ENCODE results near the gene TBC1D2B.
"Not testable (repeated sequence)": the region's sequence is repeated elsewhere in the genome, so short reads cannot be mapped to it uniquely, and the experiment has no call there.

The TBC1D2B gene

DNA sequence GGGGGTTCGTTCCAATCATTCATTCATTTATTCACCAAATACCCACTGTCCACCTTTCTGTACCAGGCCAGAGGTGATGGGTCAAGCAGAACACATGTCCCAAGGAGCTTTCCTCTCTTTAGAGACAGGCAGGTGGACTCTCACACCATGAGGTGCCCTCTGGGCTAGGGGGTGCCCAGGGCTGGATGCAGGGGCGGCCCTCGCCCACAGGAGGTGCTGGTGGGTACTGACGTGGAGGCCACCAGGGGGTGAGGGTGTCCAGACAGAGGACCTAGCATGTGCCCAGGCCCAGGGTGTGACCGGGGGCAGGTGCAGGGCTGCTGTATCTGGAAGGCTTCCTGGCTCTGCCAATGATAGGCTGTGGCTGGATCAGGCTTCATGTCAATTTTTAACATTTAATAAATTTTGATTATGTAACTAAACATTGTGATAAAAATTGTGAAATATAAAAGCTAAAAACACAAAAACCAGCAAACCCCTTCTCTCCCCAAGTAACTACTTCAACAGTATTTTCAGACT is 124.5 kb downstream of the TBC1D2B start:
- in situ Hi-C loops (cut with HindIII; ENCODE audit: low pct_ligation_motif_present, low sequenced_read_pairs); H3K36me3 ChIP-seq (replicated peaks); H3K27me3 ChIP-seq (replicated peaks); H3K27ac ChIP-seq; H3K4me3 ChIP-seq (ENCODE audit: low read depth, low read length); DNase-seq: not testable (repeated sequence)
- TF ChIP-seq, protein P1, sequence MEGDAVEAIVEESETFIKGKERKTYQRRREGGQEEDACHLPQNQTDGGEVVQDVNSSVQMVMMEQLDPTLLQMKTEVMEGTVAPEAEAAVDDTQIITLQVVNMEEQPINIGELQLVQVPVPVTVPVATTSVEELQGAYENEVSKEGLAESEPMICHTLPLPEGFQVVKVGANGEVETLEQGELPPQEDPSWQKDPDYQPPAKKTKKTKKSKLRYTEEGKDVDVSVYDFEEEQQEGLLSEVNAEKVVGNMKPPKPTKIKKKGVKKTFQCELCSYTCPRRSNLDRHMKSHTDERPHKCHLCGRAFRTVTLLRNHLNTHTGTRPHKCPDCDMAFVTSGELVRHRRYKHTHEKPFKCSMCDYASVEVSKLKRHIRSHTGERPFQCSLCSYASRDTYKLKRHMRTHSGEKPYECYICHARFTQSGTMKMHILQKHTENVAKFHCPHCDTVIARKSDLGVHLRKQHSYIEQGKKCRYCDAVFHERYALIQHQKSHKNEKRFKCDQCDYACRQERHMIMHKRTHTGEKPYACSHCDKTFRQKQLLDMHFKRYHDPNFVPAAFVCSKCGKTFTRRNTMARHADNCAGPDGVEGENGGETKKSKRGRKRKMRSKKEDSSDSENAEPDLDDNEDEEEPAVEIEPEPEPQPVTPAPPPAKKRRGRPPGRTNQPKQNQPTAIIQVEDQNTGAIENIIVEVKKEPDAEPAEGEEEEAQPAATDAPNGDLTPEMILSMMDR (IDR thresholded peaks at IDR 0.05; ENCODE audit: low read depth, low read length, missing control alignments) = peak; percentile 27

DNA sequence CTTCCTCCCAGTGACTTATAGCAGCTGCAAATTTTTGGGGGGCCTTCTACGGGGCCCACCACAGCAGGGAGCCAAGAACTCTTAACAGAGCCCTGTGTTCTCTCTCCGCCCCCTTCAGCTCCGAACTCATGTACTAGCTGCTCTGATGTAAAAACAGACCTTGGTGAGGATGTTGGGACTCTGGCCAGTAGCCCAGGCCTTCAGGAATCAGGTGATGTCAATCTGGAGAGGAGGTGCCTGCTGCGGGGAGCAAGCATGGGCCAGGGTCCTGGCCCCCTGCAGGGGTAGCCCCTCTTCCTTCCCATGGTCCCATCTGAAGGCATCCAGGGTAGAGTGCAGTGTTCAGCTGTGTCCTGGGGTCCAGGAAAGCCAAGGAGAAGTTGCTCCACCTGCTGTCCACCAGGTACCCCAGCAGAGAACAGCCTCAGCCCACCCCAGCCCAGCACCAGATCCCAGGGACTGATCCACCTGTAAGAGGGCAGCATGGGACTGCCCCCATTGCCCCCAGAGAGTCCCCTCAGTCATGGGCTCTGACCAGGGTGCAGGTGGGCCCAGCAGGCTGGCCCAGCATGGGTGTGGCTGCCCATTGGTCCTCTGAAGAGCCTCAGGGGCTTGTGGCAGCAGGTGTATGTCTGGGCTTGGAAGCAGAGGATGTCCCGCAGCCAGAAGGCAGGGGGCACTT is 126.3 kb downstream of the TBC1D2B start:
- DNase-seq; H3K27ac ChIP-seq; in situ Hi-C loops (cut with HindIII; ENCODE audit: low pct_ligation_motif_present, low sequenced_read_pairs); H3K4me3 ChIP-seq (ENCODE audit: low read depth, low read length); H3K36me3 ChIP-seq (replicated peaks); H3K27me3 ChIP-seq (replicated peaks): not testable (repeated sequence)

DNA sequence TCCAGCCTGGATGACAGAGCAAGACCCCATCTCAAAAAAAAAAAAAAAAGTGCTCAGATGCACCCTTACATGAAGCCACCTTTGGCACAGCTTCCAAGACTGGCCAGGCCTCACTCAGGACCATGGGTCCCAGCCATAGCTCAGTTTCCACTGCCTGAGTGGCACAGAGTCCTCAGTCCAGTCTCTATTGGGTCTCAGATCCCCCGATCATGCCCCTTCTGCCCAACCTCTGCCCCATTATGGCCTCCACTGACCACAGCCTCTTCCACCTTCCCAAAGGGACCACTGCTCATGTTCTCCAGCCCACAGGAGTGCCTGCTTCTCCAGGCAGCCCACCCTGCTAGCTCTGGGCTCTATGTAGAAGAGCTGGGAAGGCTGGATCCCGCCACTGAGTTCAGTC is 127.0 kb downstream of the TBC1D2B start:
- H3K27ac ChIP-seq; H3K27me3 ChIP-seq (replicated peaks); in situ Hi-C loops (cut with HindIII; ENCODE audit: low pct_ligation_motif_present, low sequenced_read_pairs); H3K4me3 ChIP-seq (ENCODE audit: low read depth, low read length); DNase-seq; H3K36me3 ChIP-seq (replicated peaks): not testable (repeated sequence)

DNA sequence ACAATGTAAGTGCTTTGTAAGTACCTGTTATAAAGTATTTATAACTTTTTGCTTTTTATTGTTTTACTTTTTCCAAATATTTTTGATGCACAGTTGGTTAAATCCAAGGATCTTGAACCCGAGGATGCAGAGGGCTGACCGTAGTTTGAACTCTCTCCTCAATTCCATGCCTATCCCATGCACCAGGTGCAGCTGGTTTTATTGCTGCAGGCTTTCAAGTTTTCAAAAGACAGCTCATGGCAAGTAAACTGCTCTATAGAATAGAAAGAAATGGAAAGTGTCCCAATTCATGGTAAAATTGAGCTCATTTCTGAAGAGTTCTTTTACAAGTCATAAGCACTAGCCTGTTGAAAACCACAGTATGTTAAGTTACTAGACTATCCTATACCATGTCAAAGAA is 131.9 kb downstream of the TBC1D2B start:
- in situ Hi-C loops (cut with HindIII; ENCODE audit: low pct_ligation_motif_present, low sequenced_read_pairs) = no loop called here
- Histone ChIP-seq H3K4me3 (ENCODE audit: low read depth, low read length) (no peak overlapping the region), H3K36me3 (replicated peaks) (no peaks in the 10 kb centered on the region), H3K27ac (no peak overlapping the region), H3K27me3 (replicated peaks) (no peaks in the 10 kb centered on the region)
- TF ChIP-seq, protein P1 (IDR thresholded peaks at IDR 0.05; ENCODE audit: low read depth, low read length, missing control alignments) = no peak
- DNase-seq = no peak

Measured in brain microvascular endothelial cell (primary cell).